GM11168 (cell line): ENCODE results near the gene TSPAN11.
"Not testable (repeated sequence)": the region's sequence is repeated elsewhere in the genome, so short reads cannot be mapped to it uniquely, and the experiment has no call there.

Experiments
- in situ Hi-C: fragments of 300-500 bp; cut with MboI; formaldehyde crosslinking; loops from one replicate; pipeline ENCODE4 v1.12.0; 2022; ENCODE audit warnings: low sequenced_read_pairs; ENCODE audit not compliant: unreplicated experiment

TSPAN11 gene, protein sequence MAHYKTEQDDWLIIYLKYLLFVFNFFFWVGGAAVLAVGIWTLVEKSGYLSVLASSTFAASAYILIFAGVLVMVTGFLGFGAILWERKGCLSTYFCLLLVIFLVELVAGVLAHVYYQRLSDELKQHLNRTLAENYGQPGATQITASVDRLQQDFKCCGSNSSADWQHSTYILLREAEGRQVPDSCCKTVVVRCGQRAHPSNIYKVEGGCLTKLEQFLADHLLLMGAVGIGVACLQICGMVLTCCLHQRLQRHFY

DNA sequence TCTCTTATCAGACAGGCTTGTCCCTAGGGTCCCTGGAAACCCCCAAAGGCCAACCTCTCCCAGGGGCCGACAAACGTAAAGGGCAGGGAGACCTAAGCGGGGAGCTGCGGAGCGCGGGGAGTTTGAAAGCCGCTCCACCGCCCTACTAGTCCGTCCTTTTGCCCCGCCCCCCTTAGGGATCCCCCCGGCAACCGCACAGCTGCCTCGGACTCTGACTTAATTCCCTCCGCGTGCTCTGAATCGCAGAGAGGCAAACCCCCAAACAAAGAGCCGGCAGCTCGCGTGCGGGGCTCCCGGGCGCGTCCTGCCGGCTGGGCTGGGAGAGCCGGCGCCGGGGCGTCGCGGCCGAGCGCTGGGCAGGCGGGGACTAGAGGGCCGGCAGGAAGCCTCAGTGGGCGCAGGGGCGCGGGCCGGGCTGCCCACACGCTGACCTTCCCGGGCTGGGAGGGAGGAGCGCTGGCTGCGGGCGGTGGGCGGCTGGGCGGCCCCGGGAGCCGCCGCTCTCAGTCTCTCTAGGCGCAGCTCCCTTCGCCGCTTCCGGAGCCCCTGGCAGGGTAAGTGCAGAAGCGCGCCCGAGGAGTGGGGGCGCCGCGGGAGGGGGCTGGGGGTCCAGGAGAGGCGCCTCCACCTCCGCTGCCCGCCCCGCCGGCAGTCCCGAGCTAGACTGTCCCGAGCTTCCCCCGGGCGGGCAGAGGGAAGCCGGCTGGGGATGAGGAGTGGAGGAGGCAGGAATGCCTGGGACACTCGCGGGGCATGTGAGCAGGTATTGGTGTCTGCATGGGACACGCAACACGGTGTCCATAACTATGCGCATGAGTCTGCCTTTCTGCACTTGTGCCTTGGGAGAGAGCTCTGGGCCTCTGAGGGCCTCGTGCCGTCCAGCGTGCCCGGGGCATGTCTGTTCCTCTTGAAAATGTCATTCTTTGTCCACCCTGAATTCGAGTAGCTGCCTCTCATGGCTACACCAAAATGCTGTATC, at the start of gene TSPAN11:
Gene TSPAN11, plus strand, starts transcription at position 506 of the 979 bp plus-strand sequence. CDS start 27,244 bp downstream, outside the sequence.
- in situ Hi-C loops, result no loop called here

GRCh38 chr12:30877105-30877875, 49.3 kb upstream of the TSPAN11 start:
- in situ Hi-C loops, result no loop called here

DNA sequence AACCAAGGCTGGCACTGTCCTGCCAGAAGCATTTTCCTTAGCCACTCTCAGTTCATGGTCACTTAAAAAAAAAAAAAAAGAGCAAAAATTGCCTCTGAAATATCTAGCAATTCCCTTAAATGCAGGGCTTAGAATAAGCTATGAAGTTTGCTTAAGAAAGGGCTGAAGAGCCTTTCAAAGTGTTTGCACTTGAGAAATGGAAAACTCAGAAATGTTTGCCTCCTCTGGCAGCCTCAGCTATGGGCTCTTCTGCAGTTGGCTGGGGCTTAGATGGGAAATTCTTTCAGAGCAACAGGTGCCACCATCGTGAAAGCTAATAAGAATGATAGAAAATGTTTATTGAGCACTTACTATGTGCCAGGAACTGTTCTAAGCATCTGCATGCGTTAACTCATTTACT, 48.5 kb upstream of the TSPAN11 start:
- in situ Hi-C loops, result no loop called here

- in situ Hi-C loops, result no loop called here
Measured at GRCh38 chr12:30880061-30880460, 46.5 kb upstream of the TSPAN11 start.

GRCh38 chr12:30880813-30881212, 45.7 kb upstream of the TSPAN11 start:
- in situ Hi-C loops, result no loop called here

DNA sequence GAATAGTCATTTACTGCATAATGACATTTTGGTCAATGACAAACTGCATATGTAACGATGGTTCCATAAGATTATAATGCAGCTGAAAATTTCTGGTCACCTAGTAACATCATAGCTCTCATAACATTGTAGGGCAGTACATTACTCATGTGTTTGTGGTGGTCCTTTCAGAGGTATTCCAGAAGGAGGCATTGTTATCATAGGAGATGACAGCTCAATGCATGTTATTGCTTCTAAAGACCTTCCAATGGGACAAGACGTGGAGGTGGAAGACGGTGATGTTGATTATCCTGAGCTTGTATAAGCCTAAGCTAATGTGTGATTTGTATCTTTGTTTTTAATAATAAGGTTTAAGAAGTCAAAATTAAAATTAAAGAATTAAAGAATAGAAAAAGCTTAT, 43.8 kb upstream of the TSPAN11 start:
- in situ Hi-C loops, result no loop called here

- in situ Hi-C loops, result no loop called here
Measured at GRCh38 chr12:30884799-30885198, 41.7 kb upstream of the TSPAN11 start.

GRCh38 chr12:30885321-30885720, 41.2 kb upstream of the TSPAN11 start:
- in situ Hi-C loops, result no loop called here

- in situ Hi-C loops, result no loop called here
Measured at GRCh38 chr12:30887226-30887625, 39.3 kb upstream of the TSPAN11 start.

DNA sequence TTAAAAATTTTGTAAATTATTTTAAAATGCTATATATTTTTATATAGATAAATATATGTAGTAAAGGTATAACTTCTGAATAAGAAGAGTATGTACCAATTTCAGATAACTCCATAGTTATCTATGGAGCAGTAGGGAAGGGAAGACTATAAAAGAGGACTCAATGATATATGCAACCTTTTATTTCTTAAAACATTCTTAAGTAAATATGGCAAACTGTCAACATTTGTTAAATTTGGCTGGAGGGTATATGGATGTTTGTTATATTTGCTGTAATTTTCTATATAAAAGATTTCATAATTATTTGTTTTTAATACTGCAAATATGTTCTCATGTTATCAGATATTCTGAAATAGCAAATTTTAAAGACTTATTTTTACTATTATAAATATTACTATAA, 38.3 kb upstream of the TSPAN11 start:
- in situ Hi-C loops, result no loop called here

DNA sequence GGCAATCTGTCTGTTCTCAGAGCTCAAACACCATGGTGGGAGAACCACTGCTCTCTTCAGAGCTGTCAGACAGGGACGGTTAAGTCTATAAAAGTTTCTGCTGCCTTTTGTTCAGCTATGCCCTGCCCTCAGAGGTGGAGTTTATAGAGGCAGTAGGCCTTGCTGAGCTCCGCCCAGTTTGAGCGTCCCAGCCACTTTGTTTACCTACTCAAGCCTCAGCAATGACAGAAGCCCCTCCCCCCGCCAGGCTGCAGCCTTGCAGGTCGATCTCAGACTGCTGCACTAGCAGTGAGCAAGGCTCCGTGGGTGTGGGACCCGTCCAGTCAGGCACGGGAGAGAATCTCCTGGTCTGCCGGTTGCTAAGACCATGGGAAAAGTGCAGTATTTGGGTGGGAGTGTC, 32.0 kb upstream of the TSPAN11 start:
- in situ Hi-C loops, result not testable (repeated sequence)

DNA sequence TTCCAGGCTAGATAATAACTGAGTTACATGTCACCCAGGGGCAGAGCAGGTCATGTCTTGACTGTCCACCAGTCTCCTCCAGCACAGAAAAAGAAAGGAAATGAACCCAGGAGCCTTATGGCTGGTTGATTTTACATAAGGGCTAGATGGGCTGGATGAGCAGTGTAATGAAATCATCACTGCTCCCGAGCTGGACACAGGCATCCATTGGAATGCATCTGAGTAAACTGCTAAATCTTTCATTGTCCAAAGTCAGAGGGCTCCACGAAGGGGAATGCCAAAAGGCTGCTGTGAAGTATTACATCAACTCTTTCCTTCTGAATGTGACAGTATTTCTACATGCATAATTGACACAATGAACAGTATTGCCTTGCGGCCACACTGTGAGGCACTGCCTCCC, 30.1 kb upstream of the TSPAN11 start:
- in situ Hi-C loops, result no loop called here

DNA sequence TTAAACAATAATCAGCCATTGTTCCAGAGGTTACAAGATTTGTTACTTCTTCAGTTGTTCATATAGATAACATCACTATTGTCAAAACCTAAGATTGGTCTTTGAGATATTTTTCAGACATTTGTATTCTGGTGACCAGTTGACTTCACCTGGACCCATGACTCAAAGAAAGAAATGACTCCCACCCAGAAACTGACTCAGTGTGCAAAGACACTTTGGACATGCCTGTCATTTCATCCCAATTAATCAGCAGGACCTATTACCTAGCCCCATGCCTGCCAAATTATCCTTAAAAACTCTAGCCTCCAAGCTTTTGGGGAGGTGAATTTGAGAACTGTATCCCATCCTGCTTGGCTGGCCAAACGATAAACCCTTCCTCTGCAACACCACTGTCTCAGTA, 27.7 kb upstream of the TSPAN11 start:
- in situ Hi-C loops, result no loop called here

- in situ Hi-C loops, result no loop called here
Measured at GRCh38 chr12:30900351-30900750, 26.2 kb upstream of the TSPAN11 start.

DNA sequence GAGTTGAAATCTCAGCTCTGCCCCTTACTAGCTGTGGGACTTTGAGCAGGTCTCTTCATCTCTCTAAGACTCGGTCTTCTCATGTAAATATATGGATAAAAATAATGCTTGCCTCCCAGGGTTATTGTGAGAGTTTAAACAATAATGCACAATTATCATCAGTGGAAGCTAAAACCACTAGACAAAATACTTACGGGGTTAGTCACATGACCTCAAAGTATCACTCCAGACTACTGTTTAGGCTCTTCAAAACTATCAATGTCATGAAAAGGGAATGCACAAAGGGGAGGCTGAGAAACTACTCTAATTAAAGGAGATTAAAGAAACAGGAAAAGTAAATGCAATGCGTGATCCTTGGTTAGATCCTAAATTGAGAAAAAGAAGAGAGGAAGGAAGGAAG, 24.5 kb upstream of the TSPAN11 start:
- in situ Hi-C loops, result no loop called here

DNA sequence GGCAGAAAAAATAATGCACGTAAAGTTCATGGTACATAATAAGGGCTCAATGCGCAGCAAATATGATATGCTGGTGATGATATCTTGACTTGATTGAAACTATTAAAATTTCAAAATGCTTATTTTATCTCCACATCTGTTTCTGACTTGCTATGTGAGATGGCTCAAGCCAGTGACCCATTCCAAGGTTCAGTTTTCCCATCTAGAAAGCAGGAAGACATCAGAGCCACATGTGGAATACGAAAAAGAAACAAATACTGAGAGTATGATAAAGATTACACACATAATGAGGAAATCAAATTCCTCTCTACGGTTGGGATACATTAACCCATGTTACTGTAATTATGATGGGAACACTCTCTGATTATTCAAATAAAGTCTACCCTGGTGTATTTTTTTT, 24.0 kb upstream of the TSPAN11 start:
- in situ Hi-C loops, result no loop called here

DNA sequence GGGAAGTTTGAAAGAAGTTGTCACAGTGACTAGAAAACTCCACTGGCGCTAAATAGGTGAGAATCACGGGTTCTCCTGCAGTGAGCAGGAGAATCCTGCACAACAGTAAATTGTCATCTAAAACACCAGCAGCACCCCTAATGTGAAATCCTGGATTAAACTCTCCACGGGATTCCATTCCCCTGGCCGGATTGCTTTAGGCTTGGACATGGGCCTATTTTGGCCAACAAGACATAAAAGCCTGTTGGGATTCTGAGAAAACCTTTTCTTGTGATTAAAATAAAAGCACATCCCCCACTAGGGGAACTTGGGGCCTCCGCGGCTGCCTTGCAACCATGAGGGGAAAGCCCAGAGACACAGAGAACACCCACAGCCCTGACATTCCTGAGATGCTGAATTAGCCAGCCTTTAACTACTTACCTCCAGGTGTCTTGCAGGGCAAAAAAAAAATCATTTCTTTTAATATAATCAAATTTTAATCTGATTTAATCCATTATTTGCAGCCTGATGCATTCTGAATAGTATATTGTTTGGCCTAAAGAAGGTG, 21.0 kb upstream of the TSPAN11 start:
- in situ Hi-C loops, result no loop called here

DNA sequence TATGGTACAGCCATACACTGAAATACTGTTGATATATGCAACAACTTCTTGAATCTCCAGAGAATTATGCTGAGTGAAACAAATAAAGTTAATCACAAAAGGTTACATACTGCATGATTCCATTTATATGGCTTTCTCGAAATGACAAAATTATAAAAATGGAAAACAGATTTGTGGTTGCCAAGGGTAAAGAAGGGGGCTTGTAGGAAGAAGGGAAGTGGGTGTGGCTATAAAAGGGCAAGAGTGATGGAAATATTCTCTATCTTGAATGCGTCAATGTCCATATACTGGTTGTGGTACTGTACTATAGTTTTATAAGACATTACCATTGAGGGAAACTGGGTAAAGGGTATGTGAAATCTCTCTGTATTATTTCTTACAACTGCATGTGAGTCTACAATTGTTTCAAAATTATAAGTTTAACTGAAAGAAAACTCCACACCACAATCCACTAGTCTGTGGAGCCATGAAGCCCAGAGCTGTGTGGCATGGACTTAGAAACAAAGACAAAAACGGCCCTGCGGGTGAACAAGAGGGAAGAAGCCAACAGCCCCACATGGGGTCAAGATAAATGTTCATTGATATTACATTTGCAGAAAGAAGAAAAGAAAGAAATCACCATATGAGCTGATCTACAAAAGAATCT, 18.3 kb upstream of the TSPAN11 start:
- in situ Hi-C loops, result no loop called here

DNA sequence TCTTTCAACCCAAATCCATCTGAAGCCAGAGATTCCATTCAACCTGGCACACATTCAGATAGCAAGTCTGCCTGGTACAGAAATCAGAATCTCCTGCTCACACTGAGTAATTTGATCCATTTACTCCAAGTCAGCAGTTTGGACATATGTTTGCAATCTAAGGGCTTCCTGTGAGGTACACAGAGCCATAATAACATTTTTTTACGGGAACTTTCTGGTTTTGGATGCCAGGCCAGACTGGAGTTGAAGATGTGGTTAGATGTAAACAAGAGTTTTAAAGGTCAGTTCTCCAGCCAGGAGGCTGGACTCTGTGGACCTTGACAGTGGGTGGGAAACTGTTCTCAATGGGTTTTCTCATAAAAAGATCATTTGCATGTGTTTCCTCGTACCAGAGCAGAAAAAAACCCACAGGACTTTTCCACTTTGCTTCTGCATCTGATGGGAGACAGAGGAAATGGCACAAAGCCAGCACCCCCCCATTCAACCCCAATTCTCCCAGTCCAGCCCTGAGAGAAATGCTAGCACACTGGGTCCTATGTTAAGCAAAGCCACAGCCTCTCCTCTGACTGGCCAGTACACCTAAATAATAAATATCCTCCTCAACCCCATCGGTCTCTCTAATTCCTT, 17.7 kb upstream of the TSPAN11 start:
- in situ Hi-C loops, result no loop called here
